ENCODE results near the gene ELAPOR1.

DNA sequence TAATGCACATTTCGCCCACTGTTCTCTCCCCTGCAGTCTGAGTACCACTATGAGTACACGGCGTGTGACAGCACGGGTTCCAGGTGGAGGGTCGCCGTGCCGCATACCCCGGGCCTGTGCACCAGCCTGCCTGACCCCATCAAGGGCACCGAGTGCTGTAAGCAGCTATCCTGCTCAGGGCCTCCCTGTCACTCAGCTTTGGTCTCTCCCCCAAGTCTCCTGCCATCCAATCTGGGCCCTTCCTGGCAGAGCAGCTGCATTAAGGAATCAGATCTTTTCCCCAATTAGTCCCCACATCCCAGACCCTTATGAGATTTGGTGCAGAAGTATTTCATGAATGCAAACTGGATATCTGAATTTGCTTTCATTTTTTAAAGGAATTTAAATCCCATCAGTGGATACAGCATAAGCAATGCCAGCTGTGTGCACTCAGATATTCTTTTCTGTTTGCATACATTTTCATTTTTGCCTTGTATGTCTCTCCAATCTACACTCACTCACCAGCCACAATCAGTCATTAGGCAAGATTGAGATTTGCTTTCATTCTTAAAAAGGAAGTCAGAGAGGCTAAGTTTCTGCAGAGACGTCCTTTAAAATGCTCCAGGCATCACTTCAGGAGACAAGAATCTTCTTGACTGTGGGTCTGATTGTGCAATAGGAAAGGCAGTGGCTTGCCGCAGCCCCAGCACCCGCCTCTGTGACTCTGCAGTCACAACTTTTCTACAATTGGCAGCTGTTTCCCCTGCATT is 48.1 kb downstream of the ELAPOR1 start:
- no peak for TF ChIP-seq EZH2 (optimal IDR thresholded peaks at IDR 0.05; ENCODE audit: low read depth, low read length)
- TF ChIP-seq, protein P1, sequence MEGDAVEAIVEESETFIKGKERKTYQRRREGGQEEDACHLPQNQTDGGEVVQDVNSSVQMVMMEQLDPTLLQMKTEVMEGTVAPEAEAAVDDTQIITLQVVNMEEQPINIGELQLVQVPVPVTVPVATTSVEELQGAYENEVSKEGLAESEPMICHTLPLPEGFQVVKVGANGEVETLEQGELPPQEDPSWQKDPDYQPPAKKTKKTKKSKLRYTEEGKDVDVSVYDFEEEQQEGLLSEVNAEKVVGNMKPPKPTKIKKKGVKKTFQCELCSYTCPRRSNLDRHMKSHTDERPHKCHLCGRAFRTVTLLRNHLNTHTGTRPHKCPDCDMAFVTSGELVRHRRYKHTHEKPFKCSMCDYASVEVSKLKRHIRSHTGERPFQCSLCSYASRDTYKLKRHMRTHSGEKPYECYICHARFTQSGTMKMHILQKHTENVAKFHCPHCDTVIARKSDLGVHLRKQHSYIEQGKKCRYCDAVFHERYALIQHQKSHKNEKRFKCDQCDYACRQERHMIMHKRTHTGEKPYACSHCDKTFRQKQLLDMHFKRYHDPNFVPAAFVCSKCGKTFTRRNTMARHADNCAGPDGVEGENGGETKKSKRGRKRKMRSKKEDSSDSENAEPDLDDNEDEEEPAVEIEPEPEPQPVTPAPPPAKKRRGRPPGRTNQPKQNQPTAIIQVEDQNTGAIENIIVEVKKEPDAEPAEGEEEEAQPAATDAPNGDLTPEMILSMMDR (IDR thresholded peaks at IDR 0.05; ENCODE audit: low read length) = no peak
- TF ChIP-seq EZH2phosphoT487 (IDR thresholded peaks at IDR 0.05; ENCODE audit: low read length) = no peak
